Skeletal muscle cell (primary cell): ENCODE results near the gene MYRFL.

ENCODE experiments used
- DNase-seq: peaks from one replicate; pipeline ENCODE4 v3.0.0-alpha.2; 2010; ENCODE audit warnings: low read depth
- H3K4me3 ChIP-seq: 2 replicates; pipeline ENCODE4 v1.5.1; 2011; ENCODE audit warnings: low read depth, mild to moderate bottlenecking, control low read depth, low read length, moderate library complexity

Gene MYRFL

GRCh38 chr12:70002097-70002911, 177.3 kb downstream of the MYRFL start:
- no peak for DNase-seq
- no peak overlapping the region for H3K4me3 ChIP-seq

GRCh38 chr12:70002912-70003255, 177.9 kb downstream of the MYRFL start:
- DNase-seq = no peak
- H3K4me3 ChIP-seq = no peak overlapping the region

GRCh38 chr12:70005864-70006618, 181.0 kb downstream of the MYRFL start:
- no peak overlapping the region for H3K4me3 ChIP-seq
- DNase-seq = no peak

- H3K4me3 ChIP-seq = no peak overlapping the region
- no peak for DNase-seq
These were observed 181.6 kb downstream of the MYRFL start for GRCh38 chr12:70006619-70006973.

- no peak for DNase-seq
- H3K4me3 ChIP-seq = no peak overlapping the region
These were observed 182.7 kb downstream of the MYRFL start for GRCh38 chr12:70007687-70008086.
